ENCODE data around the gene MUC5AC. TPM values are rescaled to one million over a fixed set of nuclear protein-coding genes. Genes with fewer than 3 reads are reported as not detected.
"Not testable (repeated sequence)": the region's sequence is repeated elsewhere in the genome, so short reads cannot be mapped to it uniquely, and the experiment has no call there.

Gene MUC5AC
- total RNA-seq, 1 donor from 2014 or later: not detected

DNA sequence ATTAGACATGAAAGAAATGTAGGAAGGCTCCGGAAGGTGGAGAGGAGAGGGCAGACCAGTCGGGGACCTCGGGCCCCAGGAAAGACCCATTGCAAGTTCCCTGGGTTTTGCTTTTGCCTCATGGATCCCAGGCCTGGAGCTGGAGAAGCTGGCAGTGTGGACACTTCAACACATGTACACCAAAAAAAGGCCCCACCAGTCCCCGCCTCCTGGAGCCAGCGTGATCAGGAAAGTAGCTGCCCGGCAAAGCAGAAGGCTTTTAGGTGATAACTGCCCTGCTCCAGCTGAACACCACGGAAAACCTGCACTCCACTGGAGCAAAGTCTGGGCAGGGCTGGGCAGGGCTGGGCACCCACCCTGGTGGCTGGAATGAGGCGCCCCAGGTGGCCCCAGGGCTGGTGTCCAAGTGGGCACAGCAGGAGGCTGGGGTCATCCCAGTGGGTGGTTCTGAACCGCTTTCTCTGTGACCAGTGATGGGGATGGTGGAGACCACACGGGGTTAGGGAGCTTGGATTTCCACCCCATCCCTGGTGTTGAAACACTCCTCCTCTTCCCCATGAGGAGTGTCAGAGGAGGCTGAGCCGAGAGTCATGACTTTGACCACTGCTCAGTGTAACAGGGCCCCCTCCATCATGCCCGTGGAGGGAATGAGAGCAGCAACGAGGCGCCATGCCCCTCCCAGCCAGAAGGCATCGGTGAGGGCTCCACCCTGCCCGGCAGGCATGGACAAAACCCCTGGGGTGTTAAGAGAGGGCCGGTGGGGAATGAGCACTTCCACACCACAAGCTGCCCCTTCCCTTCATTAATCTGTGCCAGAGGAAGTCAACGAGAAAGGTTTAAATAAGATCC lies 16.9 kb upstream of the MUC5AC start:
- no peak for DNase-seq (ENCODE audit: low read depth)

DNA sequence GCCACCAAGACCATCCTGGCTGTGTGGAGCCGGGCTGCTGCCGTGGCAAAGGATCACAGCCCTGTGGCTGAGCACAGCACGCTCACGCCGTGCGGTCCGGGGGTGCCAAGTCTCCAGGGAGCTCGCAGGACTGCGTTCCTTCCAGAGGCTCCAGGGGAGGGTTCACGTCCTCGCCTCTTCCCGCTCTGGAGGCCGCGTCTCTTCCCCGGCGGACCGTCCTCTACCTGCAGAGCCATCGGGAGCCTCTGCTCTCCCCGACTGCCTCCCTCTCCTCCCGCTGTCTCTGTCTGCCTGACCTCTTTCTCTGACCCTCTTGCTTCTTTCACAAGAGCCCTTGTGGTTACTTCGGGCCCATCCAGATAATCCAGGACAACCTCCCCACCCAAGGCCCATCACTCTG lies 11.4 kb upstream of the MUC5AC start:
- DNase-seq (ENCODE audit: low read depth): no peak

DNA sequence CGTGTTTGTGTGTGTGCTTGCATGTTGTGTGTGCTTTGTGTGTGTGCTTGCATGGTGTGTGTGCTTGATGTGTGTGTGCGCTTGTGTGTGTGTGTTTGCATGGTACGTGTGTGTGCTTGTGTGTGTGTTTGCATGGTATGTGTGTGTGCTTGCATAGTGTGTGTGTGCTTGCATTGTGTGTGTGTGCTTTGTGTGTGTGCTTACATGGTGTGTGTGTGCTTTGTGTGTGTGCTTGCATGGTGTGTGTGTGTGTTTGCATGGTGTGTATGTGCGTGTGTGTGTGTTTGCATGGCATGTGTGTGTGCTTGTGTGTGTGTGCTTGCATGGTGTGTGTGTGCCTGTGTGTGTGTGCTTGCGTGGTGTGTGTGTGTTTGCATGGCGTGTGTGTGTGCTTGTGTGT lies 10.0 kb upstream of the MUC5AC start:
- no peak for DNase-seq (ENCODE audit: low read depth)

DNA sequence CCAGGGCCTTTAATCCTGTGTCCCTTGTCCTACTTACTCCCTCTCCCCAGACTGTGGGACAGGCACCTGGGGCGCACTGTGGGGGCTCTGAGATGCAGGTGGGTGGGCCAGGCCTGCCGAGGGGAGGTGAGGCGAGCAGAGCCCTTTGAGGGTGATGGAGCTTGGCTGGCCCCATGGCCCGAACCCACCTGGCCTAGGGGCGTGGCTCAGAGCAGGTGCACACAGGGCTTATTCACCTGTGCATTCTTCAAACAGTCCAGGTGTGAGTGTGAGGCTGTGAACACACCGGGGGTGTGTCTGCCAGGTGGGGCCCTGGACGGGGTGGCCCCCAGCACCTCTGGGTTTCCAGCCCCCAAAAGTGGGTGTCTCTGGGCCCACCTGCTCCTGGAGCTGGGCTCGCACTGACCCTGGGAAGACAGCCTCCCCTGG lies 9.0 kb upstream of the MUC5AC start:
- DNase-seq (ENCODE audit: low read depth): no peak

DNA sequence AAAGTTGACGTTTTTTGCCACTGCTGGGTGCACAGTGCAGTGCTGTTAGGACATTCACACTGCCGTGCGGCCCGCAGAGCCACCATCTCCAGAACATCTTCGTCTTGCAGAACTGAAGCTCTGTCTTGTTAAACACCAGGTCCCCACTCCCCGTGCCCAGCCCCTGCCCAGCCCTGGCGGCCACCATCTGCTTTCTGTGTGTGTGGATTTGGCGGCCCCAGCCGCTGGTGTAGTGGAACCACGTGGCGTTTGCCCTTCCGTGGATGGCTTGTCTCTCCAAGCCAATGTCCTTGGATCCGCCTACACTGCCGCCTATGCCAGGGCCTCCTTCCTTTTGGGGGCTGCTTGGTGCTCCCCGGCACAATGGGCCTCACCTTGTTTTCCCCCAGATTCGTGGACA lies 8.2 kb upstream of the MUC5AC start:
- no peak for DNase-seq (ENCODE audit: low read depth)

DNA sequence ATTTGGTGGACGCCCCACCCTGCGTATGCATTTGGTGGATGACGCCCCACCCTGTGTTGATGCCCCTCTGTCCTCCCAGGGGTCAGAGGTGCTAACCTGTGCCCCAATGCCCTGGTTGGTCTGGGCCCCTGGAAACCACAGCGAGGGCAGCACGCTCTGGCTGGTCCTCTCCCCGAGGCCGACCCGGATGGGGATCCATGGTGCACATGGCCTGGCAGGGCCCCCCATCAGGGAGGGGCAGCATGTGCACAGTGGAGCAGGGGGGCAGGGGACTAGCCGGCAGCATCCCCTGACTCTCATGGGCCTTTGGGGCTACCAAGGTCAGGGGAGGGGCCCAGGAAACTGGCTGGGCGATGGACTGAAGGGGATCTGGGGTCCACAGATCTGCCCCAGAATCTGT lies 7.6 kb upstream of the MUC5AC start:
- DNase-seq (ENCODE audit: low read depth): no peak

DNA sequence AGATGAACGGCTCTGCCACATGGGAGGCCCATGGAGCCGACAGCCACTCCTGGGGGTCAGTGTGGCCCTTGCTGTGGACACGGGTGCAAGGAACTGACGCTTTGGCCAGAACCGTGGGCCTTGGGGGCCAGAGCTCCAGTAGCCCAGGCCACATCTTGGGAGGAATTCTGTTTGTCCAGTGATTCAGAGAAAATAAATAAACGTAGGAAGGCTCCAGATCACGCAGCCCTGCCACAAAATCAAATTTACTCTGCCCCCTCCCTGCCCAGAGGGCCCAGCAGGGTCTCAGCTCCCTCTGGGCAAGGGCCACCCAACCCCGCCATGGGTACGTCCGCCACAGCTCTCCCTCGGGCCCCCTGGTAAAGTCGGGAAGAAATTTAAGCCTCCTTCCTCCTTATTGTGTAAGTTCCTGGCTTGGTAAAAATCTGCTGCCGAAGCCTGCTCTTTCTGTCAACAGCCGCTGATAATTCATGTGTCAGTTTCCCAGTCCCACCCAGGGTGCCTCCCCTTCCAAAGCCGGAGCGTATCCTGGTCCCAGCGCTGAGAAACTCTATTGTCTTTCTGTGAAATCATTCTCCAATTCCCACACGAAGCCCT lies 6.9 kb upstream of the MUC5AC start:
- DNase-seq (ENCODE audit: low read depth): no peak

DNA sequence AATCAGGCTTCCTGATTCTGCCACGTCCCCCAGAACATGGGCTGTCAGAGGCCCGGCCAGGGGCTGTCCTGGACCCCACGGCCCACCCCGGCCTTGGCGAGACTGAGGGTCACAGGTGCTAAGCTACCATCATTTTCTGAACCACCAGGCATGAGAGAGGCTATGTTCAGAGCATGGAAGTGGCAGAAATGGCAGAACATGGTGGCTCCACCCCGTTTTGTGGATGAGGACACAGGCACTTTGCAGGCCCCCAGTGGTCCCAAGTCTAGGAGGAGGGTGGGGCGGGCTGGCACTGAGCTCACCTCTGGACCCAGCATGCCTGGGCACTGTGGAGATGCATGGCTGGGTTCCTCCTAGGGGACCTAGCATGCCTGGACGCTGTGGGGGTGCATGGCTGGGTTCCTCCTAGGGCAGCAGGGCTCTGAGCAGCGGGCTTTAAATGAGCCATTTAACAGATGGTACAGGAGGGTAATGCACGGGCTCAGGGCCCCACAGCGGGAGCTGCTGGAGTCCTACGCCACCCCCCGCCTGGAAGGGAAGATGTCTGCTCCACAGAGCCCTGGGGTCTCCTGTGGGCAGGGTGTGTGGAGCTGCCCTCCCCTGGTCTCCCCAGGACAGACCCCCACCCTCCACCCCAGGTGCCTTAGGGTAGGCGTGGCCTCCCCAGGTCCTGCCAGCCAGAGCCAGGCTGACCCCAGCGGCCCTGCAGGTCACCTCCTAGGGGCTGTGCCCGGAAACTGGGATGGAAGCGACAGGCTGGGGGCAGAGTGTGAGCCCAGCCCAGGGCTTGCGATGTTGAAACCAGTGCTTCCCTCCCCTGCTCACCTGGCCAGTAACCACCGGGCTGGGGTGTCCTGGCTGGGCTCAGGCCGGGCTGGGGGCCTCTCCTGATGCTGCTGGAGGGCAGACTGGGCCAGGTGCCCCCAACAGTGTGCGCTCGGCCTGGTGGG lies 6.1 kb upstream of the MUC5AC start:
- no peak for DNase-seq (ENCODE audit: low read depth)

DNA sequence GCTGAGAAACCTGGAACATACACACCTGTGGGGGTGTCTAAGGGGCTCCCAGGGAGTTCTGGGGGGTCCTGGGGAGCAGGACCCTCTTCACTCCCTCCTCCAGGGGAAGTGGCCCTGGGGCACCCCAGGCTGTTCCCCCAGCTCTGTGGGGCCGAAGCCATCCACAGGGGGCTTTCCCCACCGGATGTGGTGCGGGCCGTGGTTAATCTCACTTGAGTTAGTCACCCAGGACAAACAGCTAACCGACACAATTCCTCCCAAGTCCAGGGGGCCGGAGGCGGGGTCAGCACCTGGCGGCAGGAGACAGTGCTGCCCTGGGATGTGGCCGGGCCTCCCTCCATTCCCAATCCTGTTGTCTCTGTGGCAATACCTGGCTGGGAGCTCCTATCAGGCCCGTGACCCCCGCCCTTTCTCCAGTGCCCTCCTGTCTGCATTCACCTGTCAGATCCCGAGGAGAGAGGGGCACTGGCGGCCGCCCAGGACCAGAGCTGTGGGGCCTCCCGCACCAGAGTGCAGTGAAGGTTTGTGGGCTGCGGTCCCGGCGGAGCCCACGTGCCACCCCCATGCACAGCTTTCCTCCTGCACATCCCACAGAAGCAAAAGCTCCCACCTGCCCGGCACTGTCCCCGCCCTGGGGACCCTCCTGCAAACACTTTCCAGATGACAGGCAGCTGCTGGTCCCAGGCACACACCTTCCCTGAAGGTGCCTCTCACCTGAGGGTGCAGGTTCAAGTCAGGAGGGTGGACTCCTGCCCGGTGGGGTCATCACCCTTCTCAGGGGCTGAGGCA lies 5.2 kb upstream of the MUC5AC start:
- DNase-seq (ENCODE audit: low read depth): peak; percentile 70

DNA sequence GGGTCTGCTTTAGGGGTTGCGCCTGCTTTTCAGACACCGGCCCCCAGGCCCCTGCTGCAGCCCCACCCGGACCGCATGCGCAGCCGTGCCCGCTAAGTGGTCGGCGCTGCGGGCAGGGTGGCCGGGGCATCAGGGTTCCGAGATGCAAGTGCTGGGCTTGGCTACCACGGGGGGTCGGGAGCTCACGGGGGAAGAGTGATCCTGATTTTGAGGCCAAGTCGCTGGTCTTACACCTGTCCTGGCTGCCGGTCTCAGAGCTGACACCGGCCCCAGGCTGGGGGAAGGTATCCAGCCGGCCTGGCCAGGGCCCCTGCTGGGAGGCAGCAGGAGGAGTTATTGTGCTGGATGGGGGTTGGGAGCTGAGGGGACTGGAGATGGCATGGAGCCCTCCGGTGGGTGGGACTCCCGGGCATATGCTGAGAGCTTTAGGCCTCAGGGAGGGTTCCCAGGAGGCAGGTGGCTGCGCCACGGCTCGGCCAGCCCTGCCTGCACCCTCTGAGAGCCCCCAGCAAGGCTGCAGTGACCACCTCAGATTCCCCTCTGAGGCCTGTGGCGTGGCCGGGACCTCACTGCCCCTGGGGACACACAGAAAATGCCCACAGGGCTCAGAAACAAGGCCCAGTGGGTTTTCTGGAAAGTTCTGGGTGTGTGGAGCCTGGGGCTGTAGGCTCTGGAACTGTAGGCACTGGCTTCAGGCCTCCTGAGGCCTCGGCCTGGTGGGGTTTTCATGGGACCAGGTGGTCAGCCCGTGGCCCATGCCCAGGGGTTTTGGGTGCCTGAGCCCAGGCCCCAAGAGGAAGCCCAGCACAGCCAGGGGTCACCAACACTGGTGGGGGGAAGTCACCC lies 4.4 kb upstream of the MUC5AC start:
- DNase-seq (ENCODE audit: low read depth): no peak

DNA sequence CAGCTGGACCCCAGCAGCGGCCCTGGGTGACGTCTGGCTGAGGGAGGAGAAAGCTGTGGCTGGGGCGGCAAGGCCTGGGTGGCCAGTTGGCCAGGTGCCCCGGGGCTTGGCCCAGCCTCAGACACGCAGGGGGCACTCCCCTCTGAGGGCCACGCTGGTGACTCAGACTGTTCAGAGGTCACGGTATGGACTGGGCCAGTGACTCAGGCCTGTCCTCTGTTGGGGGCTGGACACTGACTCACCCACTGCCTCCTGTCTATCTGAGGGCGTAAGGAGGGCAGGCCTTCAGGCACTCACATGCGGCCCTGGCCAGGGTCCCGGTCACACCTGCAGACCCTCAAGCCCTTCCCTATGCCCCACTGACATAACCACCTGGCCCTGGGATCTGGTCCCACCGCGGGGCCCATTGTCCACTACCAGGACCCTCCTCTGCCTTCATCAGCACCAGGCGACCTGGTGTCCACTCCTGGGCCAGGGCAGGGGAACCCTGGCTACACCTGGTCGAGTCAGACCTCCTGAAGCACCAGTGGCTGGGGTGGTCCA lies 3.7 kb upstream of the MUC5AC start:
- DNase-seq (ENCODE audit: low read depth): peak; percentile 95

DNA sequence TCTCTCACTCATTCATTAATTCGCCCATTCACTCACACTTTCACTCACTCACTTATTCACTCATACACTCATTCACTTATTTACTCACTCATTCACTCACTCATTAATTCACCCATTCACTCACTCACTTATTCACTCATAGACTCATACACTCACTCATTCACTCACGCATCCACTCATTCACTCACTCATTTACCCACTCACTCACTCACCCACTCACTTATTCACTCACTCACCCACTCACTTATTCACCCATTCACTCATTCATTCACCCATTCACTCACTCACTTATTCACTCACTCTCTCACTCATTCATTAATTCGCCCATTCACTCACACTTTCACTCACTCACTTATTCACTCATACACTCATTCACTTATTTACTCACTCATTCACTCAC lies 3.1 kb upstream of the MUC5AC start:
- not testable (repeated sequence) for DNase-seq (ENCODE audit: low read depth)

DNA sequence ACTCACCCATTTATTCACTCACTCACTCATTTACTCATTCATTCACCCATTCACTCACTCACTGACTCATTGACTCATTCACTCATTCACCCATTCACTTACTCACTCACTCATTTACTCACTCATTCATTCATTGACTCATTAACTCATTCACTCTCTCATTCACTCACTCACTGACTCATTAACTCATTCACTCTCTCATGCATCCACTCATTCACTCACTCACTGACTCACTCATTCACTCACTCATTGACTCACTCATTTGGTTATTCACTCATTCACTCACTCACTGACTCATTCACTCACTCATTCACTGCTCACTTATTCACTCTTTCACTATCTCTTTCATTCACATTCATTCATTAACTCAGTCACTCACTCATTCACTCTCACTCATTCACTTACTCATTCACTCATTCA lies 2.5 kb upstream of the MUC5AC start:
- DNase-seq (ENCODE audit: low read depth): no peak

DNA sequence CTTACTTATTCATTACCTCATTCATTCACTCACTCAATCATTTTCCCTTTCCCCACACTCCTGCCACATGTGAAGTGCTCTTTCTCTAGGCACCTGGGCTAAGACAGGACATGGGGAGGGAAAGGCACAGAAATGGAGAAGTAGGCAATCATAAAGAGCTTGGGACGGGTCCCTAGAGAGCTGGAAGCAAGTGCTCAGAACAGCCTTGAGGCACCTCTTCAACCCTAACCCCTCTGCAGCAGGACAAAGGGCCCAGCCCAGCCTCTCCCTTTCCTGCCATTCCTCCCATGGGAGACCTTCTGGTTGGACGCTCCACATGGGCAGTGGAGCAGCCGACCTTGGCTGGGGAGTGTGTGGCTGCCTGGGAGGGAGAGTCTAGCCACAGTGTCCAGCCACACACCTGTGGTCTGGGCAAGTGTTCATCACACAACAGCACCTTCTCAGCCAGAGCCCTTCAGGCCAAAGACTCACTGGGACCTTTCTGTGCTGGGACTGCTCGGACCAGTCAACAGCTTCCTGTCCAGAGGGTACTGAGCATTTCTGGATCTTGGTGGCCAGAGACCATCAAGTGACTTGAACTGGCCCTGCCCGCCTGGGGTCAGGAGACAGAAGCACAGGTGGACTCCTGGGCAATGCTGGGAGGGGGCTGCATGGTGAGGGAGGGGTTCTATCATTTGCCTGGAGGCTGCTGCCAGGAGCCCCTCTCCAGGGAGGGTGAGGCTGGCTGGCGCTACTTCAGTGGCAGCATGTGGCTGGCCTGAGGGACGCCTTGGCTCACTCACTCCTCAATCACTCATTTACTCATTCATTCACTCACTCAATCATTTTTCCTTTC lies 1.0 kb upstream of the MUC5AC start:
- no peak for DNase-seq (ENCODE audit: low read depth)

DNA sequence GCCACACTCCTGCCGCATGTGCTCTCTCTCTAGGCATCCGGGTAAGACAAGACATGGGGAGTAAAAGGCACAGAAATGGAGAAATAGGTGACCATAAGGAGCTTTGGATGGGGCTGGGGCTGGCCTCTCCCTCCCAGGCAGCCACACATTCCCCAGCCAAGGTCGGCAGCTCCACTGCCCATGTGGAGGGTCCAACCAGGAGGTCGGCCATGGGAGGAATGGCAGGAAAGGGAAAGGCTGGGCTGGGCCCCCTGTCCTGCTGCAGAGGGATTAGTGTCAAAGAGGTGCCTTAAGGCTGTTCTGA lies 460 bp upstream of the MUC5AC start:
- DNase-seq (ENCODE audit: low read depth): no peak

DNA sequence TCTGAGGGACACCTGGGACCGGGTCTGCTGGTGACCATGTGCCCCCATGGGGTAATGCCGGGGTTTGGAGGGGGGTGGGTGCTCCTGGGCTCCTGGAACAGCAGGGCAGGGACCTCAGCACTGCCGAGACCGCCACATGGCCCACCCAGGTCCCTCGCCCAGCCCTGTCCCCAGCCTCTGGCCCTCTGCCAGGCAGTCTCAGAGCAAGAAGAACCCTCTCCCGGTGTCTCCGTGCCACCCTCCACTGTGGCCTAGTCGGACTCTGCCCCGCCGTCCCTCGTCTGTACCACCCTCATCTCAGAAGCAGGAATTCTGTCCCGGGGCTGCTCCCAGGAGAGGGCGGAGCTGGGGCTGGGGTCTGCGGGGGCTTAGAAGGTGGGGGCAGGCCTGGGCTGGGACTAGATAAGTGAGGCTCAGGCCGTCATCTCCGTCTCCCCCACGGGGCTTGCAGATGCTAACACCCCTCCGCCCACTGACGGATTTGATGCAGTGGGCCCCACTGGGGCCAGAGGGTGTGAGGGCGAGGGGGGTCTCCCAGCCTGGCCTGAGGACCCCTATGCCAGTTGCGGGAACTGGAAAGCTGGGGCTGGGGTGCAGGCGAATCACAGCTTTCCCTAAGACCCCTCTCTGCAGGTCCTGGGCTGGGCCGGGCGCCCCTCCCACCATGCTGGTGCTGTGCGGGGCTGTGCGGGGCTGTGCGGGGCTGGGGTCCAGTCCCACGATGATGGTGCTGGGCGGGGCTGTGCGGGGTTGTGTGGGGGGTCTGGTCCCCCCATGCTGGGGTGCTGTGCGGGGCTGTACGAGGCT lies 1.1 kb downstream of the MUC5AC start:
- DNase-seq (ENCODE audit: low read depth): no peak

DNA sequence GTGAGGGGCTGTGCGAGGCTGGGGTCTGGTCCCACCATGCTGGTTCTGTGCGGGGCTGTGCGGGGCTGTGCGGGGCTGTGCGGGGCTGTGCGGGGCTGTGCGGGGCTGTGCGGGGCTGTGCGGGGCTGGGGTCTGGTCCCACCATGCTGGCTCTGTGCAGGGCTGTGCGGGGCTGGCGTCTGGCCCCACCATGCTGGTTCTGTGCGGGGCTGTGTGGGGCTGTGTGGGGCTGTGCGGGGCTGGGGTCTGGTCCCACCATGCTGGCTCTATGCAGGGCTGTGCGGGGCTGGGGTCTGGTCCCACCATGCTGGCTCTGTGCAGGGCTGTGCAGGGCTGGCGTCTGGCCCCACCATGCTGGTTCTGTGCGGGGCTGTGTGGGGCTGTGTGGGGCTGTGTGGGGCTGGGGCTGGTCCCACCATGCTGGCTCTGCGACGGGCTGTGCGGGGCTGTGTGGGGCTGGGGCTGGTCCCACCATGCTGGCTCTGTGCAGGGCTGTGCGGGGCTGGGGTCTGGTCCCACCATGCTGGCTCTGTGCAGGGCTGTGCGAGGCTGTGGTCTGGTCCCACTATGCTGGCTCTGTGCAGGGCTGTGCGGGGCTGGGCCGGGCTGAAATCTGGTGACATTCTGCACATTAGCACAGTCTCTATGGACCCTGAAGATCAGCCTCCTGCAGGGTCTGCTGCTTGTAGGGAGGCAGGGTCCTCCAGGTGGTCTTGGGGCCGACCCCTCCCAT lies 1.9 kb downstream of the MUC5AC start:
- not testable (repeated sequence) for DNase-seq (ENCODE audit: low read depth)
